Measurements from ENCODE around the gene CPAMD8. TPM values are rescaled to one million over a fixed set of nuclear protein-coding genes. Genes with fewer than 3 reads are reported as not detected.

CPAMD8 gene
- total RNA-seq, 1 donor from 2014 or later: 15.4 TPM

- Mint-ChIP-seq H3K27ac (ENCODE audit: unreplicated experiment) (no peak overlapping the region), H3K4me3 (ENCODE audit: unreplicated experiment) (no peak overlapping the region), H3K36me3 (ENCODE audit: unreplicated experiment) (no peaks in the 10 kb centered on the region), H3K27me3 (ENCODE audit: unreplicated experiment) (peaks cover 12% of the 10 kb centered on the region), H3K9me3 (ENCODE audit: unreplicated experiment) (peaks cover 9% of the 10 kb centered on the region), H3K4me1 (ENCODE audit: low read depth, unreplicated experiment) (peaks cover 27% of the 10 kb centered on the region)
- no peak for DNase-seq
- no peak for TF ChIP-seq CTCF (IDR thresholded peaks at IDR 0.05; ENCODE audit: partially characterized antibody, unreplicated experiment)
These were observed 134.8 kb downstream of the CPAMD8 start for GRCh38 chr19:16891696-16892382.

- Mint-ChIP-seq H3K27ac (ENCODE audit: unreplicated experiment) (peak overlapping the region; percentile 15), H3K4me3 (ENCODE audit: unreplicated experiment) (no peak overlapping the region), H3K9me3 (ENCODE audit: unreplicated experiment) (peaks cover 7% of the 10 kb centered on the region), H3K36me3 (ENCODE audit: unreplicated experiment) (no peaks in the 10 kb centered on the region), H3K27me3 (ENCODE audit: unreplicated experiment) (peaks cover 12% of the 10 kb centered on the region), H3K4me1 (ENCODE audit: low read depth, unreplicated experiment) (peaks cover 27% of the 10 kb centered on the region)
- no peak for DNase-seq
- no peak for TF ChIP-seq CTCF (IDR thresholded peaks at IDR 0.05; ENCODE audit: partially characterized antibody, unreplicated experiment)
These were observed 136.0 kb downstream of the CPAMD8 start for GRCh38 chr19:16890461-16891184.

- H3K4me3 Mint-ChIP-seq (ENCODE audit: unreplicated experiment): no peak overlapping the region
- peaks cover 3% of the 10 kb centered on the region for H3K9me3 Mint-ChIP-seq (ENCODE audit: unreplicated experiment)
- peaks cover 23% of the 10 kb centered on the region for H3K4me1 Mint-ChIP-seq (ENCODE audit: low read depth, unreplicated experiment)
- no peaks in the 10 kb centered on the region for H3K36me3 Mint-ChIP-seq (ENCODE audit: unreplicated experiment)
- DNase-seq: no peak
- no peak for TF ChIP-seq CTCF (IDR thresholded peaks at IDR 0.05; ENCODE audit: partially characterized antibody, unreplicated experiment)
- no peak overlapping the region for H3K27ac Mint-ChIP-seq (ENCODE audit: unreplicated experiment)
- H3K27me3 Mint-ChIP-seq (ENCODE audit: unreplicated experiment): peaks cover 9% of the 10 kb centered on the region
These were observed 136.6 kb downstream of the CPAMD8 start for GRCh38 chr19:16889883-16890460.

- H3K4me3 Mint-ChIP-seq (ENCODE audit: unreplicated experiment): no peak overlapping the region
- no peaks in the 10 kb centered on the region for H3K36me3 Mint-ChIP-seq (ENCODE audit: unreplicated experiment)
- H3K27ac Mint-ChIP-seq (ENCODE audit: unreplicated experiment): no peak overlapping the region
- H3K9me3 Mint-ChIP-seq (ENCODE audit: unreplicated experiment): peaks cover 5% of the 10 kb centered on the region
- peaks cover 9% of the 10 kb centered on the region for H3K27me3 Mint-ChIP-seq (ENCODE audit: unreplicated experiment)
- H3K4me1 Mint-ChIP-seq (ENCODE audit: low read depth, unreplicated experiment): peaks cover 21% of the 10 kb centered on the region
- no peak for DNase-seq
- TF ChIP-seq CTCF (IDR thresholded peaks at IDR 0.05; ENCODE audit: partially characterized antibody, unreplicated experiment): no peak
These were observed 137.2 kb downstream of the CPAMD8 start for GRCh38 chr19:16889366-16889882.
